22Rv1 (cell line): Measurements from ENCODE around the gene RET.

Source experiments
- H3K27ac ChIP-seq: fragments of 450-650 bp; 2 replicates; pipeline ENCODE4 v1.5.1; 2017
- CTCF ChIP-seq: fragments of 450-650 bp; IDR thresholded peaks from 2 replicates; pipeline ENCODE4 v1.5.1; 2017; ENCODE audit warnings: mild to moderate bottlenecking
- ZFX ChIP-seq: fragments of 450-650 bp; IDR thresholded peaks from 2 replicates; pipeline ENCODE4 v1.6.1; 2017; ENCODE audit warnings: antibody characterized with exemption, borderline replicate concordance

RET gene

GRCh38 chr10:43135064-43135463 lies 58.2 kb downstream of the RET start:
- H3K27ac ChIP-seq: no peak overlapping the region
- TF ChIP-seq ZFX: no peak
- TF ChIP-seq CTCF: no peak

- H3K27ac ChIP-seq: no peak overlapping the region
- TF ChIP-seq ZFX: no peak
- TF ChIP-seq CTCF: no peak
These were observed 58.8 kb downstream of the RET start for GRCh38 chr10:43135656-43136055.

GRCh38 chr10:43136432-43136831 lies 59.6 kb downstream of the RET start:
- TF ChIP-seq ZFX (no peak), CTCF (no peak)
- H3K27ac ChIP-seq: no peak overlapping the region

- TF ChIP-seq ZFX (no peak), CTCF (no peak)
- peak overlapping the region; percentile 65; the same call in 1 of the 2 replicates for H3K27ac ChIP-seq
These were observed 60.3 kb downstream of the RET start for GRCh38 chr10:43136995-43137716.

GRCh38 chr10:43137717-43138020 lies 60.8 kb downstream of the RET start:
- H3K27ac ChIP-seq: peak overlapping the region; percentile 65
- TF ChIP-seq ZFX: no peak
- no peak for TF ChIP-seq CTCF

GRCh38 chr10:43138021-43138756 lies 61.3 kb downstream of the RET start, which contains the start of gene CSGALNACT2:
Gene CSGALNACT2, plus strand, starts transcription at chr10:43138445. Its CDS starts 16,705 bp downstream, at chr10:43155150.
- TF ChIP-seq ZFX: no peak
- peak; percentile 3; the same call in 1 of the 2 replicates for TF ChIP-seq CTCF
- H3K27ac ChIP-seq: peak within 1 kb of the TSS; percentile 65

- TF ChIP-seq ZFX: no peak
- no peak for TF ChIP-seq CTCF
- peak overlapping the region; percentile 65 for H3K27ac ChIP-seq
These were observed 61.9 kb downstream of the RET start for GRCh38 chr10:43138757-43139241.
